ENCODE results near the gene URB2.

DNA sequence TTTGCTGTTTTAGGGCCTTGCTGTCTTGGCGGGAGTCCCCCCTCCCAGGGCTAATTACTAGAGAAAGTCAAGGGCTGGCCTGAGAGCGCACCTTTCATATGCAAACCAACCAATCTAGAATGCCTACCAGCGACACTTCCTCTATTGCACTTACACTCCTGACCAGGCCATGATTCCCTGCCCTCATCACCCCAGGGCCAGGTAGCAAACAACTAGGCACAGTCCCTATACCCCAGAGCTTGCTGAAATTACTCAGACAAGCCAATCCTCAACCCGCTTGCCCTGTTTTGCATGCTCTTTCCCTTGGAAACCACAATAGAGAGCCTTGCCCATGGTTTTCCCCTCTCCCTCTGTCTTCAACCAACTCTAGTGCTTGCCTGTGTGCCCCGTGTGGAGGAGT is 70.3 kb downstream of the URB2 start:
- no peak for TF ChIP-seq POLR2A (IDR thresholded peaks at IDR 0.05)
- TF ChIP-seq, protein P1, sequence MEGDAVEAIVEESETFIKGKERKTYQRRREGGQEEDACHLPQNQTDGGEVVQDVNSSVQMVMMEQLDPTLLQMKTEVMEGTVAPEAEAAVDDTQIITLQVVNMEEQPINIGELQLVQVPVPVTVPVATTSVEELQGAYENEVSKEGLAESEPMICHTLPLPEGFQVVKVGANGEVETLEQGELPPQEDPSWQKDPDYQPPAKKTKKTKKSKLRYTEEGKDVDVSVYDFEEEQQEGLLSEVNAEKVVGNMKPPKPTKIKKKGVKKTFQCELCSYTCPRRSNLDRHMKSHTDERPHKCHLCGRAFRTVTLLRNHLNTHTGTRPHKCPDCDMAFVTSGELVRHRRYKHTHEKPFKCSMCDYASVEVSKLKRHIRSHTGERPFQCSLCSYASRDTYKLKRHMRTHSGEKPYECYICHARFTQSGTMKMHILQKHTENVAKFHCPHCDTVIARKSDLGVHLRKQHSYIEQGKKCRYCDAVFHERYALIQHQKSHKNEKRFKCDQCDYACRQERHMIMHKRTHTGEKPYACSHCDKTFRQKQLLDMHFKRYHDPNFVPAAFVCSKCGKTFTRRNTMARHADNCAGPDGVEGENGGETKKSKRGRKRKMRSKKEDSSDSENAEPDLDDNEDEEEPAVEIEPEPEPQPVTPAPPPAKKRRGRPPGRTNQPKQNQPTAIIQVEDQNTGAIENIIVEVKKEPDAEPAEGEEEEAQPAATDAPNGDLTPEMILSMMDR (IDR thresholded peaks at IDR 0.05), result no peak
- no peak for TF ChIP-seq EP300 (IDR thresholded peaks at IDR 0.05)
